Epithelial cell of esophagus (primary cell): ENCODE measurements around the gene PPP4R4.

Experiments used
- DNase-seq: peaks from one replicate; pipeline ENCODE4 v3.0.0; 2010; ENCODE audit warnings: low read depth
- H3K4me3 ChIP-seq: 2 replicates; pipeline ENCODE4 v1.5.1; 2011; ENCODE audit warnings: mild to moderate bottlenecking, low read length, control low read depth
- TF ChIP-seq, protein P1 (sequence below): IDR thresholded peaks from 2 replicates; pipeline ENCODE4 v1.5.1; 2011; ENCODE audit warnings: low read depth, mild to moderate bottlenecking, low read length, control low read depth, inconsistent platforms; ENCODE audit not compliant: insufficient read depth; ENCODE audit errors: missing control alignments

PPP4R4 gene

DNA sequence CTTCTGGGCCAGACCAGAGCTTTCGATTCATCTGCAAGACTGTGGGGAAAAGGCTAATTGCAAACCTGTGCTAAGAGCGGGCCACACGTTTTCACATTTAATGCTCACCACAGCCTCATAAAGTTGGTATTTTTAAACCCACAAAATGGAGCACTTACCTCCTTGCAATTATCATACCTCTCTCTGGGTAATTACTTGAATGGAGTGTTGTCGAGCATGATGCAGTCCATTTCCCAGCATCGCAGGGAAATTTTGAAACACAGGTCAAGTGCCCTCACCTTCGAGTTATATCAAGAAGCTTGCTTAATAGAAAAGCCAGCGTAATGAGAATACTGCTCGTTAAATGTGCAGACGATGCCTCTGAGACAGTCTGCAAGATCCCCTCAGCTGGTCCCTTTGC is 35.9 kb upstream of the PPP4R4 start:
- DNase-seq: no peak
- no peak overlapping the region for H3K4me3 ChIP-seq
- TF ChIP-seq, protein P1, sequence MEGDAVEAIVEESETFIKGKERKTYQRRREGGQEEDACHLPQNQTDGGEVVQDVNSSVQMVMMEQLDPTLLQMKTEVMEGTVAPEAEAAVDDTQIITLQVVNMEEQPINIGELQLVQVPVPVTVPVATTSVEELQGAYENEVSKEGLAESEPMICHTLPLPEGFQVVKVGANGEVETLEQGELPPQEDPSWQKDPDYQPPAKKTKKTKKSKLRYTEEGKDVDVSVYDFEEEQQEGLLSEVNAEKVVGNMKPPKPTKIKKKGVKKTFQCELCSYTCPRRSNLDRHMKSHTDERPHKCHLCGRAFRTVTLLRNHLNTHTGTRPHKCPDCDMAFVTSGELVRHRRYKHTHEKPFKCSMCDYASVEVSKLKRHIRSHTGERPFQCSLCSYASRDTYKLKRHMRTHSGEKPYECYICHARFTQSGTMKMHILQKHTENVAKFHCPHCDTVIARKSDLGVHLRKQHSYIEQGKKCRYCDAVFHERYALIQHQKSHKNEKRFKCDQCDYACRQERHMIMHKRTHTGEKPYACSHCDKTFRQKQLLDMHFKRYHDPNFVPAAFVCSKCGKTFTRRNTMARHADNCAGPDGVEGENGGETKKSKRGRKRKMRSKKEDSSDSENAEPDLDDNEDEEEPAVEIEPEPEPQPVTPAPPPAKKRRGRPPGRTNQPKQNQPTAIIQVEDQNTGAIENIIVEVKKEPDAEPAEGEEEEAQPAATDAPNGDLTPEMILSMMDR: no peak

DNA sequence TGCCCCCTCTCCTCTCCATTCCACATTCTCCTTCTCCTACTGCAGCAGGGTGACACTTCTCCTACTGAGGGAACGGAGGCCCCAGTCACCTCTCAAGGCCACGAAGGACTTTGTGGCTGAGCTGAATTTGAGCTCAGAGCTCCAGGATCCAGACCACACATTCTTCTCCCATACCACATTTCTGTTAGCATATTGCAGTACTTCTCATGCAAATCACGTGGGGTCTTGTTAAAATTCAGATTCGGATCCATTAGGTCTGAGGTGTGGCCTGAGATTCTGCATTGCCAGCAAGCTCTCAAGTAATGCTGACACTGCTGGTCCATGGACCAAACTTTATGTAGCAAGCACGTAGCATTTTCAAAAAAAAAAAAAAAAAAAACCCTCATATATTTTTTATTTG is 35.1 kb upstream of the PPP4R4 start:
- no peak overlapping the region for H3K4me3 ChIP-seq
- TF ChIP-seq, protein P1: no peak
- DNase-seq: no peak

DNA sequence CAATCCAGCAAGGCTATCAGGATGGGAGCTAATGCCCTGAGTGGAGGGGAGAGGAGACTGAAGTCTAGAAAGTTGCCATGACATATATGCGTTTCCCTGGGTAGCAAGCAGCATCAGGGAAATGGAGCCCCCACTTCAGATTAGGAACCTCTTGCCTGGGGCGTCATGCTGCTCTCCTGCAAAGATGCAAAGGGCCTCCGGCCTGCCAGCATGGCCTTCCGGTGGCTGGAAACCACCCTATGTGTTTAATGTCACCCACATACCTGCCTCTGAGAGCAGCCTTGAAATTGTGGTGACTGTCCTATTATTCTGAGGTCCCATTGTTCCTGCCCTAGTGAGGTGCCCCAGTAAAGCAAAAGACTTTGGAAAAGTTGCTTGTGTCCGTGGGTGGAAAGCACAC is 34.7 kb upstream of the PPP4R4 start:
- TF ChIP-seq, protein P1: no peak
- DNase-seq: no peak
- H3K4me3 ChIP-seq: no peak overlapping the region

DNA sequence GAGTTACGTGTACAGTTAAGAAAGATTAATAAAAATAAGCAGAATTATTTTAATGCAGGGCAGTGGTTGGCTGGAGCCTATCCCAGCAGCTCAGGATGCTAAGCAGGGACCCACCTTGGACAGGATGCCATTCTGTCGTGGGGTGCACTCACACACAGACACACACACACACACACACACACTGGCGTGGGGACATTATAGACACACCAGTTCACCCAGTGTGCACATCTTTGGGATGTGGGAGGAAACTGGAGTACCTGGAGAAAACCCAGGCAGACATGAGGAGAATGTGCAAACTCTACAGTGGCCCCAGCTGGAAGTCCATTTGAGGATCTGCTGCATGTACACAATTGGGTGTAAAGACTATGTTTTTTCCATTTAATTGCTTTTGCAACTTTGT is 31.9 kb upstream of the PPP4R4 start:
- no peak for DNase-seq
- no peak overlapping the region for H3K4me3 ChIP-seq
- TF ChIP-seq, protein P1: no peak

DNA sequence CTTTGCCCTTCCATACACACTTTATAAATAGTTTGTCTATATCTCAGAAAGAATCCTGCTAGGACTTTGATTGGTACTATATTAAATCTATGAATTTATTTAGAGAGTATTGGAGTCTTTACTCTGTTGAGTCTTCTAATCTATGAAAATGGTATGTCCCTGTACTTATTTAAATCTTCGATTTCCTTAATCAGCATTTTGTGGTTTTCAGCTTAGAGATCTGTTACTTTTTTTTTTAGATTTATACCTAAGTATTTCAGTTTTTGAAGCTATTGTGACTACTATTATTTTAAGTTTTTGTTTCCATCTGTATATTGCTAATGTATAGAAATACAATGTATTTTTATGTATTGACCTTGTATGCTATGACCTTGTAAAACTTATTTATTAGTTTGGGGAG is 31.3 kb upstream of the PPP4R4 start:
- no peak overlapping the region for H3K4me3 ChIP-seq
- TF ChIP-seq, protein P1: no peak
- DNase-seq: no peak

DNA sequence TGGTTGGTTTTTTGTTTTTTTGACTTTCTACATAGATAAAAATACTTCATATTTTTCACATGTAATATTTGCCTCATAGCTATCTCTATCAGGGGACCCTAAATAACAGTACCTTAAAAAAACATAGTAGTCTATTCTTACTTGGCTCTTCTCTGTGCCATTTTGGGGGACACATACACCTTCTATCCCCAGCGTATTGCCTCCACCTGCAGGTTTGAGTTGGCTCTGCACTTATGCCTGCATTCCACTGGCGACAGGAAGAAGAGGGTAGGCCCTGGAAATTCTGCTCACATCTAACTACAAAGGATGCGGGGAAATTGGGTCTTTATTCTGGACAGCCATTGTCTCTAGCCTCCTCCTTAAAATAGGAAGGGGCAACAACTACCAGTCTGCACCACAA is 30.9 kb upstream of the PPP4R4 start:
- no peak overlapping the region for H3K4me3 ChIP-seq
- DNase-seq: no peak
- TF ChIP-seq, protein P1: peak; percentile 59

DNA sequence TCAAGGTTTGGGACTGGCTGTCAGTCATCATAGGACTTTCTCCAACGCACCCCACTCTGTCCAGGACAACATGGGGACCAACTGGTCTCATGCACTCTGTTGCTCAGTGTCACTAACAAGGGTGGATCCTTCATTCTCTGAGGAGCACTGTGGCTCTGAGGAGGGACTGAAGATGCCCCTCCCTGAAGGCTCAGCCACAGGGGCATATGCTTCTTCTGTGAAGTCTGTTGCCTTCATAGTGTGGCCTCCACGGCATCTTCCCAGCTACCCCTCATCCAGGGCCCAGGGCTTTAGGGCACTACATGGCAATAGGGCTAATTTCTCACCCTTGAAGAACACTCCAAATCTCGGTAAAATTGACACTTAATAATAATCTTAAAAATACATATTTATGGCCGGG is 30.4 kb upstream of the PPP4R4 start:
- TF ChIP-seq, protein P1: no peak
- no peak overlapping the region for H3K4me3 ChIP-seq
- DNase-seq: no peak
